Peyer's patch (tissue), 4 donors: Measurements from ENCODE around the gene GABRG3.

ENCODE experiments used
- CTCF ChIP-seq, 6 experiments: fragments of 450-650 bp in 4 of 6; fragments of 200-600 bp in 2 of 6; sonication (generic) in 1 of 6; IDR thresholded peaks; one replicate each; pipeline ENCODE4 v1.5.1; 2017 to 2019; ENCODE audit warnings: antibody characterized with exemption in 6 of 6, mild to moderate bottlenecking in 3 of 6, moderate library complexity in 1 of 6
- POLR2A ChIP-seq, 2 donors: fragments of 450-650 bp; IDR thresholded peaks; one replicate each; pipeline ENCODE4 v1.5.1; 2017; ENCODE audit warnings: antibody characterized with exemption in 2 of 2, mild to moderate bottlenecking in 2 of 2, moderate library complexity in 2 of 2

- no peak for TF ChIP-seq CTCF (IDR thresholded peaks at IDR 0.05)
- no peak for TF ChIP-seq POLR2A (IDR thresholded peaks at IDR 0.05)
Measured at GRCh38 chr15:27582726-27583410, 611.9 kb downstream of the GABRG3 start.
